Vagina (tissue), 2 donors: ENCODE results near the gene IBA57.

Experiments used
- CTCF ChIP-seq, 3 experiments: fragments of 450-650 bp in 2 of 3; fragments of 200-600 bp in 1 of 3; sonication (generic) in 1 of 3; IDR thresholded peaks; one replicate each; pipeline ENCODE4 v1.5.1; 2017 to 2019; ENCODE audit warnings: antibody characterized with exemption in 3 of 3, mild to moderate bottlenecking in 2 of 3, moderate library complexity in 2 of 3
- POLR2AphosphoS5 ChIP-seq, 2 donors: sonication (generic); formaldehyde crosslinking; IDR thresholded peaks; one replicate each; pipeline ENCODE4 v1.9.0; 2017; ENCODE audit warnings: antibody characterized with exemption in 2 of 2, mild to moderate bottlenecking in 2 of 2, low read depth in 1 of 2; ENCODE audit not compliant: insufficient read depth in 1 of 2

GRCh38 chr1:228210712-228211530, 45.3 kb downstream of the IBA57 start:
- no peak for TF ChIP-seq CTCF (IDR thresholded peaks at IDR 0.05)
- TF ChIP-seq POLR2AphosphoS5 (IDR thresholded peaks at IDR 0.05; ENCODE audit: insufficient read depth in 1 of 2, low read depth in 1 of 2) = no peak
